Trophoblast cell (in vitro differentiated cells and primary cell): ENCODE data around the gene ZNF341.

Experiments
- DNase-seq, 2 donors: peaks; one replicate each; pipeline ENCODE4 v3.0.0-alpha.2; 2016
- H2AFZ ChIP-seq: 2 replicates; pipeline ENCODE4 v1.6.1; 2013; ENCODE audit warnings: low read length, moderate library complexity, mild to moderate bottlenecking; ENCODE audit not compliant: insufficient read depth, poor library complexity
- H2AK5ac ChIP-seq: 2 replicates; pipeline ENCODE4 v1.6.1; 2013; ENCODE audit warnings: mild to moderate bottlenecking, low read length
- H2BK120ac ChIP-seq: 2 replicates; pipeline ENCODE4 v1.6.1; 2013; ENCODE audit warnings: low read length, mild to moderate bottlenecking, moderate library complexity; ENCODE audit not compliant: insufficient read depth, poor library complexity
- H2BK12ac ChIP-seq: 2 replicates; pipeline ENCODE4 v1.6.1; 2013; ENCODE audit warnings: mild to moderate bottlenecking, low read length, moderate library complexity
- H2BK5ac ChIP-seq: 2 replicates; pipeline ENCODE4 v1.6.1; 2013; ENCODE audit warnings: low read length, low read depth, moderate library complexity, mild to moderate bottlenecking; ENCODE audit not compliant: poor library complexity
- H3K14ac ChIP-seq: 2 replicates; pipeline ENCODE4 v1.6.1; 2013; ENCODE audit warnings: mild to moderate bottlenecking, low read length
- H3K18ac ChIP-seq: 2 replicates; pipeline ENCODE4 v1.6.1; 2013; ENCODE audit warnings: mild to moderate bottlenecking, low read length
- H3K23ac ChIP-seq: 2 replicates; pipeline ENCODE4 v1.6.1; 2013; ENCODE audit warnings: low read length
- H3K27ac ChIP-seq: 2 replicates; pipeline ENCODE4 v1.5.1; 2013; ENCODE audit warnings: low read depth, mild to moderate bottlenecking, inconsistent platforms, low read length, moderate library complexity
- H3K27me3 ChIP-seq: 2 replicates; pipeline ENCODE4 v1.6.1; 2013; ENCODE audit warnings: inconsistent platforms, mild to moderate bottlenecking, low read length, moderate library complexity; ENCODE audit not compliant: insufficient read depth
- H3K36me3 ChIP-seq, 2 experiments: 1 replicate in 1 of 2; 2 replicates in 1 of 2; pipeline ENCODE4 v1.6.1; 2013; ENCODE audit warnings: low read length in 2 of 2, mild to moderate bottlenecking in 2 of 2, moderate library complexity in 1 of 2; ENCODE audit not compliant: insufficient read depth in 2 of 2, control insufficient read depth in 1 of 2
- H3K4ac ChIP-seq: 2 replicates; pipeline ENCODE4 v1.6.1; 2013; ENCODE audit warnings: low read depth, mild to moderate bottlenecking, low read length, moderate library complexity
- H3K4me1 ChIP-seq, 2 experiments: 1 replicate in 1 of 2; 2 replicates in 1 of 2; pipeline ENCODE4 v1.6.1; 2013; ENCODE audit warnings: low read length in 2 of 2, mild to moderate bottlenecking in 2 of 2, moderate library complexity in 1 of 2; ENCODE audit not compliant: insufficient read depth in 2 of 2, control insufficient read depth in 1 of 2
- H3K4me2 ChIP-seq: 2 replicates; pipeline ENCODE4 v1.6.1; 2013; ENCODE audit warnings: inconsistent platforms, mild to moderate bottlenecking, low read length, moderate library complexity
- H3K4me3 ChIP-seq: 2 replicates; pipeline ENCODE4 v1.5.1; 2013; ENCODE audit warnings: mild to moderate bottlenecking, low read depth, low read length, inconsistent platforms
- H3K79me1 ChIP-seq: one replicate; pipeline ENCODE4 v1.6.1; 2013; ENCODE audit warnings: low read length
- H3K79me2 ChIP-seq: 2 replicates; pipeline ENCODE4 v1.6.1; 2013; ENCODE audit warnings: low read length, mild to moderate bottlenecking; ENCODE audit not compliant: control insufficient read depth, insufficient read depth, poor library complexity
- H3K9ac ChIP-seq: 2 replicates; pipeline ENCODE4 v1.6.1; 2013; ENCODE audit warnings: mild to moderate bottlenecking, low read length
- H3K9me3 ChIP-seq: 2 replicates; pipeline ENCODE4 v1.6.1; 2013; ENCODE audit warnings: low read depth, mild to moderate bottlenecking, control low read depth, inconsistent platforms, low read length; ENCODE audit not compliant: insufficient read depth
- H4K12ac ChIP-seq: 2 replicates; pipeline ENCODE4 v1.6.1; 2013; ENCODE audit warnings: low read depth, mild to moderate bottlenecking, low read length, moderate library complexity
- H4K8ac ChIP-seq: 2 replicates; pipeline ENCODE4 v1.6.1; 2013; ENCODE audit warnings: low read depth, mild to moderate bottlenecking, low read length, moderate library complexity
- H4K91ac ChIP-seq: one replicate; pipeline ENCODE4 v1.6.1; 2013; ENCODE audit warnings: low read depth, mild to moderate bottlenecking, low read length, moderate library complexity
- WGBS: extraction: QIAGEN DNeasy Blood & Tissue Kit; methylation state at CpG from one replicate; pipeline ENCODE4 v1.1.7; 2013; ENCODE audit warnings: missing lambda C conversion rate; ENCODE audit not compliant: insufficient read length, insufficient coverage; ENCODE audit errors: extremely low coverage; 5-methylcytosine and 5-hydroxymethylcytosine counted together

ZNF341 gene

DNA sequence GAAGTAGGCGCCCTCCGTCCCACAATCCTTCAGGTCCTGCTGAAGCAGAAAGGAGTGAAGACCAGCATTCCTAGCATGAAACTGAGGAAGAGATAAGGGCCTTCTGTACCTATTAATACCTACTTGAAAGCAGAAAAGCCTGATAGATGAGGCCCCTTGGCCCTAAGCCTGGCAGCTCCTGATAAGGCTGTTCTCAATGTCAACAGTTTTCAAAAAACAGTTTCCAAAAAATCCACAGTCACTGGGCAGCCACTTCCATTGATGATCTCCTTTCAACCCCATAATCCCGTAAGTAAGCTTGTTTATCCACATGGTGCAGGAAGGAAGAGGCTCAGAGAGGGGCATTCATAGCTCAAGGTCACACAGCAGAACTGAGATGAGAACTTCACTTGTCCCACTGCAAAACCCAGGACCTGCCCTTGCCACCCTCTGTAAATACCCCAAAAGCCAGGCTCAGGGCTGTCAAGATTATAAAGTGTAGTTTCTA lies 42.8 kb upstream of the ZNF341 start:
- H2BK120ac ChIP-seq = no peak overlapping the region
- no peak overlapping the region for H4K91ac ChIP-seq
- peaks cover 8 to 14% of the 10 kb centered on the region in 2 experiments for H3K4me1 ChIP-seq
- no peak overlapping the region for H3K4ac ChIP-seq
- H3K18ac ChIP-seq = no peak overlapping the region
- H3K79me1 ChIP-seq = no peaks in the 10 kb centered on the region
- no peak overlapping the region for H3K27ac ChIP-seq
- H3K79me2 ChIP-seq = peaks cover 2% of the 10 kb centered on the region
- no peak overlapping the region for H3K4me3 ChIP-seq
- no CpG with 5 or more reads among the region's 3 CpGs for WGBS
- H2AK5ac ChIP-seq = no peak overlapping the region
- no peak overlapping the region for H2BK5ac ChIP-seq
- H2AFZ ChIP-seq = no peak overlapping the region
- no peak overlapping the region for H2BK12ac ChIP-seq
- no peak for DNase-seq
- no peak overlapping the region for H3K9ac ChIP-seq
- no peak overlapping the region for H3K4me2 ChIP-seq
- H3K23ac ChIP-seq = no peak overlapping the region
- H3K9me3 ChIP-seq = no peaks in the 10 kb centered on the region
- no peaks in the 10 kb centered on the region for H3K27me3 ChIP-seq
- H3K36me3 ChIP-seq = no peaks in the 10 kb centered on the region
- no peak overlapping the region for H4K8ac ChIP-seq
- no peak overlapping the region for H3K14ac ChIP-seq
- no peak overlapping the region for H4K12ac ChIP-seq

DNA sequence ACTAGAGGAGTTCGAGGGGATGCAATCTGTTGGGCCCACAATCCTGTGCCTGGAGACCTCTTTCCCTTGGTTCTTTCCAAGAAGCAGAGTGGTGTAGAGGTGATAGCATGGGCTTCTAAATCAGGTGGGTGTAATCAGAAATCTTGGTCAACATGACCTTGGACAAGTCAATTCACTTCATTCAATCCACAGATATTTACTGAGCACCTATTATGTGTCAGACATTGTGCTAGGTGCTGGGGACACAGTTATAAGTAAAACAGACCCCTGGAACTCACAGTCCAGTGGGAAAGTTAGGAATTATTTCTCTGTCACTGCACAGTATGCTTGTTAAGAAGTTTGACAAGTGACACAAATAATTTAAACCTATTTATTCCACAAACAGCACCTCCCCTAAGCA lies 42.3 kb upstream of the ZNF341 start:
- Histone ChIP-seq H4K12ac (no peak overlapping the region), H2AFZ (no peak overlapping the region), H2AK5ac (no peak overlapping the region), H3K79me1 (no peaks in the 10 kb centered on the region), H3K4ac (no peak overlapping the region), H4K91ac (no peak overlapping the region), H3K4me2 (no peak overlapping the region), H3K9ac (no peak overlapping the region), H3K14ac (no peak overlapping the region), H3K79me2 (peaks cover 2% of the 10 kb centered on the region), H4K8ac (no peak overlapping the region), H3K27me3 (no peaks in the 10 kb centered on the region), H3K36me3 (no peaks in the 10 kb centered on the region), H3K23ac (no peak overlapping the region), H3K18ac (no peak overlapping the region), H2BK12ac (no peak overlapping the region), H3K9me3 (no peaks in the 10 kb centered on the region), H3K4me1 (peaks cover 8 to 14% of the 10 kb centered on the region in 2 experiments), H2BK120ac (no peak overlapping the region), H3K27ac (no peak overlapping the region), H2BK5ac (no peak overlapping the region), H3K4me3 (no peak overlapping the region)
- WGBS = no CpG with 5 or more reads among the region's 1 CpG
- no peak for DNase-seq

DNA sequence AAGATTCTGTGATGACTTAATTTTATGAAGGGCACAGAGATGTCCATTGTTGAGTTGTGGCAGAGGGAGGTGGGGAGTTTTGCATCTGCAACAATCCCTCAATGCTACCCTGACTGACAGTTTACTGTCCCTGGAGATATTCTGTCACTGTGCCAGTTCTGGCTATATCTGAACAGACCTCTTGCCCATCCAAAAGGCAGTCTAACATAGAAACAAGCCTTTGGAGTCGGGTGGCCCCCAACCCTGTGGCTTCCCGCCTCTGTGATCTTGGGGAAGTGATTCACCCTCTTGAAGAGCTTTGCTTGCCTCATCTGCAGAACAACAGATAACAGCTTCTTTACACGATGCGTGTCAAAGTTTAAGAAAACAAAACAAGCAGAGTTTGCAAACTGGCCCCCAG lies 41.8 kb upstream of the ZNF341 start:
- no peak overlapping the region for H2BK12ac ChIP-seq
- peaks cover 2% of the 10 kb centered on the region for H3K79me2 ChIP-seq
- no peak overlapping the region for H2BK120ac ChIP-seq
- no peak overlapping the region for H2AFZ ChIP-seq
- no peaks in the 10 kb centered on the region for H3K36me3 ChIP-seq
- H3K27ac ChIP-seq = no peak overlapping the region
- no peak overlapping the region for H4K91ac ChIP-seq
- no peak overlapping the region for H3K18ac ChIP-seq
- H4K12ac ChIP-seq = no peak overlapping the region
- H3K9me3 ChIP-seq = no peaks in the 10 kb centered on the region
- no peak overlapping the region for H2BK5ac ChIP-seq
- no peak overlapping the region for H2AK5ac ChIP-seq
- no peaks in the 10 kb centered on the region for H3K27me3 ChIP-seq
- no peak overlapping the region for H3K9ac ChIP-seq
- no peak overlapping the region for H3K4me3 ChIP-seq
- no peaks in the 10 kb centered on the region for H3K79me1 ChIP-seq
- H3K23ac ChIP-seq = no peak overlapping the region
- peaks cover 7 to 11% of the 10 kb centered on the region in 2 experiments for H3K4me1 ChIP-seq
- no peak for DNase-seq
- no peak overlapping the region for H4K8ac ChIP-seq
- H3K4ac ChIP-seq = no peak overlapping the region
- no peak overlapping the region for H3K14ac ChIP-seq
- no CpG with 5 or more reads among the region's 4 CpGs for WGBS
- no peak overlapping the region for H3K4me2 ChIP-seq

DNA sequence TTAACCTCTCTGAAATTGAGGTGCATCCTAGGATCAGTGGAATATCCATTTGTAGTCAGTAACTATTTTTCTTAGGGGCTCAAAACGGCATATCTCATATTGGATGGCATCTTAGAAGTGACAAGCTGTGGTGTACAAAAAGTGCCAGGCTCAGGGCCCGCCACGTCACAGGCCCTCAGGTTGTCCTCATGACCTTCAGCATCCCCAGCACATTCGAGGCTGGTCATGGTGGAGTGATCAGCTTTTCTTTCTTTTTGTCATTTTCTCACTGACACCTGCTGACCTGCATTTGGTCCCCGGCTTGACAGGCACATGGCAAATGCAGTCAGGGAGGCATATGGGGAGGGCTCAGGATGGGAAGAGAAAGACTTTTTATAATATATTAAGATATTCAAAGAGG lies 38.5 kb upstream of the ZNF341 start:
- no peak overlapping the region for H2BK5ac ChIP-seq
- H3K79me1 ChIP-seq = no peaks in the 10 kb centered on the region
- no peak overlapping the region for H3K23ac ChIP-seq
- no peak overlapping the region for H3K14ac ChIP-seq
- no peak overlapping the region for H2BK12ac ChIP-seq
- H4K91ac ChIP-seq = no peak overlapping the region
- no peak overlapping the region for H3K18ac ChIP-seq
- H3K9me3 ChIP-seq = peaks cover under 1% of the 10 kb centered on the region
- H3K27ac ChIP-seq = no peak overlapping the region
- no peaks in the 10 kb centered on the region for H3K27me3 ChIP-seq
- DNase-seq = no peak
- no peaks in the 10 kb centered on the region for H3K79me2 ChIP-seq
- no peak overlapping the region for H3K4me3 ChIP-seq
- no peaks in the 10 kb centered on the region for H3K36me3 ChIP-seq
- H4K8ac ChIP-seq = no peak overlapping the region
- no peak overlapping the region for H2AK5ac ChIP-seq
- H3K4me1 ChIP-seq = no peaks in the 10 kb centered on the region
- H3K4ac ChIP-seq = no peak overlapping the region
- no peak overlapping the region for H3K4me2 ChIP-seq
- no peak overlapping the region for H3K9ac ChIP-seq
- no peak overlapping the region for H2AFZ ChIP-seq
- no peak overlapping the region for H2BK120ac ChIP-seq
- no CpG with 5 or more reads among the region's 5 CpGs for WGBS
- no peak overlapping the region for H4K12ac ChIP-seq
